Measurements from ENCODE around the gene PFKL. TPM values are rescaled to one million over a fixed set of nuclear protein-coding genes. Genes with fewer than 3 reads are reported as not detected.

Gene PFKL
- total RNA-seq, 1 experiment from 2014 or later: 150 TPM

DNA sequence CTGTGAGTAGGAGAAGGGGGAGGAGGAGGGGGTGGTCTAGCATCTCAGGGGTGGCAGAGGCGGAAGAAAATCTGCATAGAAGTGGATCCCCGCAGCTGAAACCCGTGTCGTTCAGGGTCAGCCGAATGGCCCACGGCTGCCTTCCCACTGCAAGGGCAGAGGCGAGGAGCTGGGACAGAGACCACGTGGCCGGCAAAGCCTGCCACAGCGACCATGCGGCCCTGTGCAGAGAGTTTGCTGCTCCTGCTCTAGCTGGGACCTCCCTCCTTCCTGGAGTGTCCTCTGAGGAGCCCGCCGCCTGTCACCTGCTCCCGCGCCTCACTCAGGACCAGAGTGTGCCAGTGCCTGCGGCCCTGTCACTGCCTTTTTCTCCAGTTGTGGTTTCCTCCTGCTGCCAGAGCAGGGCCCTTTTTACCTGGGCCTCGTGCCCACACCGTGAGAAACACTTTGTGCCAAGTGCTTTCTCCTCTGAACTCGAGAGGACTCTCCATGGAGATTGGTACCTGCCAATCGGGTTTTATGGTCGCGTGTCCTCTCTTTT is 48.1 kb downstream of the PFKL start:
- ChIA-PET RAD21 (ENCODE audit: low non-redundant PET in 1 of 2, low total read pairs in 2 of 2, uncharacterized antibody in 2 of 2, unreplicated experiment in 2 of 2) (no interaction called here), CTCF (no interaction called here), POLR2A (no interaction called here)
- ATAC-seq (no peak), DNase-seq (ENCODE audit: low read depth, low spot score) (no peak)
- H3K4me3 ChIP-seq (replicated peaks in 1 of 2; ENCODE audit: low read depth in 1 of 2, low read length in 2 of 2): no peak overlapping the region
- no peak overlapping the region for H3K4me2 ChIP-seq (ENCODE audit: low read length)
- no TSS peak for BruUV-seq (replicated peaks)
- intact Hi-C loops (cut with micrococcal nuclease): no loop called here
- H4K20me1 ChIP-seq (ENCODE audit: insufficient read depth): no peaks in the 10 kb centered on the region
- H3K27ac ChIP-seq (ENCODE audit: low read depth, low read length): no peak overlapping the region
- no peaks in the 10 kb centered on the region for H3K27me3 ChIP-seq (ENCODE audit: insufficient read depth, low read length)
- H3K9ac ChIP-seq (ENCODE audit: low read length): no peak overlapping the region
- no peaks in the 10 kb centered on the region for H3K36me3 ChIP-seq (ENCODE audit: control insufficient read depth in 1 of 2, insufficient read depth in 2 of 2, low read length in 2 of 2)
- H3K9me2 ChIP-seq (ENCODE audit: insufficient read depth): no peaks in the 10 kb centered on the region
- no peaks in the 10 kb centered on the region for H3K9me3 ChIP-seq (ENCODE audit: control insufficient read depth in 1 of 2, insufficient read depth in 1 of 2, low read depth in 1 of 2, low read length in 2 of 2)
- no peak overlapping the region for H2AFZ ChIP-seq (ENCODE audit: low read depth, low read length, poor library complexity, severe bottlenecking)
- TF ChIP-seq POLR2A (IDR thresholded peaks at IDR 0.05; ENCODE audit: borderline replicate concordance, extremely low read depth, insufficient read depth, insufficient read length) (no peak), RAD21 (IDR thresholded peaks at IDR 0.05; ENCODE audit: low read depth) (no peak), POLR2AphosphoS5 (IDR thresholded peaks at IDR 0.05; ENCODE audit: low read depth, low read length) (no peak), SRF (IDR thresholded peaks at IDR 0.05; ENCODE audit: low read depth) (no peak), FOSL1 (IDR thresholded peaks at IDR 0.05; ENCODE audit: low read depth) (no peak), CBX3 (IDR thresholded peaks at IDR 0.05; ENCODE audit: low read depth) (no peak), CEBPB (IDR thresholded peaks at IDR 0.05; ENCODE audit: low read depth) (no peak), REST (IDR thresholded peaks at IDR 0.05; ENCODE audit: low read depth) (no peak), EZH2phosphoT487 (IDR thresholded peaks at IDR 0.05; ENCODE audit: borderline replicate concordance) (no peak), SP1 (IDR thresholded peaks at IDR 0.05; ENCODE audit: low read depth) (no peak), YY1 (IDR thresholded peaks at IDR 0.05; ENCODE audit: extremely low read depth, insufficient replicate concordance, low read depth, low read length) (no peak), TCF7L2 (IDR thresholded peaks at IDR 0.05; ENCODE audit: borderline replicate concordance, extremely low read depth, insufficient read depth, insufficient read length) (no peak)
- TF ChIP-seq, protein P1, sequence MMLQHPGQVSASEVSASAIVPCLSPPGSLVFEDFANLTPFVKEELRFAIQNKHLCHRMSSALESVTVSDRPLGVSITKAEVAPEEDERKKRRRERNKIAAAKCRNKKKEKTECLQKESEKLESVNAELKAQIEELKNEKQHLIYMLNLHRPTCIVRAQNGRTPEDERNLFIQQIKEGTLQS (IDR thresholded peaks at IDR 0.05): no peak
- H3K79me2 ChIP-seq (ENCODE audit: insufficient read depth, low read length): no peaks in the 10 kb centered on the region
- no peaks in the 10 kb centered on the region for H3K4me1 ChIP-seq (ENCODE audit: control insufficient read depth in 1 of 2, insufficient read depth in 2 of 2, low read length in 2 of 2)

All from HCT116 (cell line).